OCI-LY7 (cell line): ENCODE results near the gene NOL3. TPM values are rescaled to one million over a fixed set of nuclear protein-coding genes. Genes with fewer than 3 reads are reported as not detected.
A peak's percentile ranks its signal among the peaks of the same experiment; 100 is the strongest.

ENCODE experiments used
- BruUV-seq: library from RNA; stranded (reverse); fragments of 400-500 nt; replicated peaks from 2 replicates; lab custom pipeline; 2021; lab: Mats Ljungman, UMichigan
- CTCF ChIA-PET: fragments of 300-600 bp; sonication (Branson Sonifier 250); formaldehyde crosslinking; loops from one replicate; lab custom pipeline; 2022; ENCODE audit warnings: antibody characterized with exemption; ENCODE audit not compliant: unreplicated experiment; lab: Charles Lee
- POLR2A ChIA-PET: fragments of 300-600 bp; sonication (Branson Sonifier 250); formaldehyde crosslinking; loops from one replicate; lab custom pipeline; 2022; ENCODE audit warnings: antibody characterized with exemption; lab: Charles Lee
- DNase-seq: peaks from one replicate; pipeline ENCODE4 v3.0.0-alpha.2; 2015; ENCODE audit warnings: low spot score
- H2AFZ ChIP-seq: fragments of 200-600 bp; sonication (generic), shearing (Covaris generic); 2 replicates; pipeline ENCODE4 v1.6.1; 2014; ENCODE audit warnings: mild to moderate bottlenecking, antibody characterized with exemption, low read length, moderate library complexity
- H3K27ac ChIP-seq: fragments of 200-600 bp; sonication (generic); 2 replicates; pipeline ENCODE4 v1.5.1; 2014; ENCODE audit warnings: mixed run types, low read depth, mild to moderate bottlenecking, moderate library complexity, low read length, inconsistent platforms; ENCODE audit not compliant: poor library complexity, severe bottlenecking
- H3K36me3 ChIP-seq: fragments of 200-600 bp; sonication (generic); 2 replicates; pipeline ENCODE4 v1.6.1; 2014; ENCODE audit warnings: mild to moderate bottlenecking, antibody characterized with exemption, low read length, moderate library complexity, mixed read lengths; ENCODE audit not compliant: insufficient read depth
- H3K4me1 ChIP-seq: fragments of 200-600 bp; sonication (generic); 2 replicates; pipeline ENCODE4 v1.5.1; 2014; ENCODE audit warnings: mild to moderate bottlenecking, low read length; ENCODE audit not compliant: insufficient read depth, poor library complexity, severe bottlenecking
- H3K4me2 ChIP-seq: fragments of 200-600 bp; sonication (generic); 2 replicates; pipeline ENCODE4 v1.6.1; 2014; ENCODE audit warnings: mild to moderate bottlenecking, low read length
- H3K4me3 ChIP-seq: fragments of 200-600 bp; sonication (generic); 2 replicates; pipeline ENCODE4 v1.5.1; 2014; ENCODE audit warnings: mild to moderate bottlenecking, low read depth, low read length; ENCODE audit not compliant: poor library complexity, severe bottlenecking
- H3K79me2 ChIP-seq: fragments of 200-600 bp; sonication (generic); 2 replicates; pipeline ENCODE4 v1.6.1; 2016; ENCODE audit warnings: low read depth, mild to moderate bottlenecking, low read length, moderate library complexity, mixed read lengths; ENCODE audit not compliant: insufficient read depth
- H3K9me2 ChIP-seq: fragments of 200-600 bp; sonication (generic); 2 replicates; pipeline ENCODE4 v1.6.1; 2016; ENCODE audit warnings: mild to moderate bottlenecking, low read length, mixed read lengths; ENCODE audit not compliant: insufficient read depth
- H3K9me3 ChIP-seq: fragments of 200-600 bp; sonication (generic); 2 replicates; pipeline ENCODE4 v1.6.1; 2014; ENCODE audit warnings: mild to moderate bottlenecking, mixed run types, low read length, mixed read lengths
- H4K20me1 ChIP-seq: fragments of 200-600 bp; sonication (generic); 2 replicates; pipeline ENCODE4 v1.6.1; 2014; ENCODE audit warnings: mild to moderate bottlenecking, antibody characterized with exemption, low read length, moderate library complexity, mixed read lengths; ENCODE audit not compliant: insufficient read depth
- CTCF ChIP-seq: fragments of 200-600 bp; sonication (generic); conservative IDR thresholded peaks from 2 replicates; pipeline ENCODE4 v1.5.1; 2014; ENCODE audit warnings: mild to moderate bottlenecking, antibody characterized with exemption, low read length, moderate library complexity, mixed read lengths
- EZH2phosphoT487 ChIP-seq: fragments of 200-600 bp; sonication (generic); IDR thresholded peaks from 2 replicates; pipeline ENCODE4 v1.6.1; 2018; ENCODE audit warnings: low read depth, borderline replicate concordance, mild to moderate bottlenecking, mixed run types, antibody characterized with exemption, low read length, moderate library complexity, mixed read lengths
- intact Hi-C: fragments of 100-400 bp; cut with micrococcal nuclease; formaldehyde crosslinking; loops from one replicate; pipeline ENCODE4 v1.10.0; 2022; ENCODE audit not compliant: unreplicated experiment
- microRNA-seq: library from miRNA; unstranded; fragments of <30 nt; microRNA quantifications from one replicate; pipeline ENCODE4 v1.2.0, GENCODE V29; 2022; ENCODE audit warnings: borderline replicate concordance
- small RNA-seq: library from RNA; depleted of rRNA; stranded (forward); fragments of <200 nt; gene quantifications from one replicate; pipeline ENCODE3, GENCODE V24; 2014
- total RNA-seq, 2 experiments: library from RNA; depleted of rRNA in 1 of 2; stranded (reverse); fragments of >200 nt in 1 of 2; shearing (Covaris generic) in 1 of 2; gene quantifications; 2 replicates each; pipeline ENCODE4 v1.2.3, GENCODE V29; 2014 to 2022

Gene NOL3
- total RNA-seq, 2 experiments from 2014 or later: 2.2 to 4.4 TPM

DNA sequence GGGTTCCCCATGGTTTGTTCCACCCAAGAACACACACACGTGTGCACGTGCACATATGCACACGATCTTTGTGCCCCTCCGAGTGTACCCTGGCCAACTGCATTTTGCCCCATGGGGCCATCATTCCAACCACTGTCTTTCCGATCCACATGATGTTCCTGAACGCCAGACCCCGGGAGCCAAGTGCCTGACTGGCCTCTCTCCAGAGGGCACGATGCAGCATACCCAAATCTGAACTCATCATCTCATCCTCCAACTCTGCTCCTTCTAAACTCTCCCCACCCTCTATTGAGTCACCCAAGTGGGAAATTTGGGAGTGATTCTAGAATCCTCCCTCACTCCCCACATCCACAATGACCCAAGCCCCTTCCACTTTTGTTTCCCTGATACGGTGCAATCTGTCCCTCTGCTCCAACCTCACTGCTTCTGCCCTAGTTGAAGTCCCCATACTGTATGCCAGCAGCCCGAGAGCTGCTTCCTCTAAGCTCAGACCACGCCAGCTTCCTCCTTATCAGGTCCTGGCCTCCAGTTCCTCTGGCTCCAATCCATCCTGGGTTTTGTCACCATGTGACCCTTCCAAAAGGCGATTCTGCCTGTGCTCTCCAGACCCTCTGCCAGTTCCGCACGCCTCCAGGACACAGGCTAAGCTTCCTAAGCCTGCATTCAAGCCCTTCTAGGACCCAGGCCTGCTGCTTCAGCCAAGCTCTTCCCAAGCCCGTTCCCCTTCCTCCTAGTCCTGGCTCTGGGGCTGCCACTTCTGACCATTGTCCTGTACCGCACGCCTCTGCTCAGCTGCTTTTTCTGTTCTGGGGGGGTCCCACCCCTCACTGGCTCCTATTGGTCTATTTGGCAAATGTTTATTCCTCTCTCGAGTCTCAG, 46.5 kb downstream of the NOL3 start:
- intact Hi-C loops: no loop called here
- DNase-seq: no peak
- ChIA-PET POLR2A (interaction anchor here (0.5 to 1.5 kb wide), 3 partner anchors 10 to 81 kb away, joined by 3 to 5 read pairs (median 3); partner anchors contain the start of gene TMEM208), CTCF (no interaction called here)
- no peaks in the 10 kb centered on the region for H3K79me2 ChIP-seq
- H3K27ac ChIP-seq: no peak overlapping the region
- no peaks in the 10 kb centered on the region for H3K9me2 ChIP-seq
- H3K9me3 ChIP-seq: no peaks in the 10 kb centered on the region
- H3K4me2 ChIP-seq: no peak overlapping the region
- H3K4me1 ChIP-seq: no peaks in the 10 kb centered on the region
- H2AFZ ChIP-seq: no peak overlapping the region
- no TSS peak for BruUV-seq
- no peak for TF ChIP-seq EZH2phosphoT487
- no peak for TF ChIP-seq CTCF
- H3K36me3 ChIP-seq: no peaks in the 10 kb centered on the region
- no peaks in the 10 kb centered on the region for H4K20me1 ChIP-seq
- no peak overlapping the region for H3K4me3 ChIP-seq

- no TSS peak for BruUV-seq
- Histone ChIP-seq H3K27ac (no peak overlapping the region), H4K20me1 (no peaks in the 10 kb centered on the region), H3K9me3 (no peaks in the 10 kb centered on the region), H3K4me3 (no peak overlapping the region), H3K4me2 (no peak overlapping the region), H3K36me3 (peaks cover 10% of the 10 kb centered on the region; the same call in 1 of the 2 replicates), H3K79me2 (peaks cover 13% of the 10 kb centered on the region), H2AFZ (no peak overlapping the region), H3K9me2 (no peaks in the 10 kb centered on the region), H3K4me1 (peaks cover 18% of the 10 kb centered on the region)
- DNase-seq: no peak
- no peak for TF ChIP-seq CTCF
- no peak for TF ChIP-seq EZH2phosphoT487
- POLR2A ChIA-PET: no interaction called here
- intact Hi-C loops: no loop called here
- CTCF ChIA-PET: no interaction called here
Observed at GRCh38 chr16:67223992-67224391, 53.7 kb downstream of the NOL3 start.

Small RNA genes within 50 kb of the gene (microRNA-seq; reads per million reads assigned to microRNA genes)
- gene MIR328: 89.4 reads per million, percentile 56 among the genes with 10 or more reads in this experiment

Small RNA genes within 50 kb of the gene (small RNA-seq; reads per million reads assigned to genes)
- gene MIR328: not detected

Other genes with a start within 250 kb of the NOL3 start
- 0.09 TPM in 1 of 2 replicates, not detected in the other for gene RRAD, start 245.0 kb upstream of the NOL3 start, total RNA-seq (2014; rRNA removed; shearing (Covaris generic))
- gene RRAD, start 245.0 kb upstream of the NOL3 start, total RNA-seq (2022): not detected in 2 replicates
- 132 and 133 TPM in 2 replicates for gene CIAO2B, start 236.1 kb upstream of the NOL3 start, total RNA-seq (2014; rRNA removed; shearing (Covaris generic))
- 76.4 and 78.3 TPM in 2 replicates for gene CIAO2B, start 236.1 kb upstream of the NOL3 start, total RNA-seq (2022)
- 18.5 and 29.6 TPM in 2 replicates for gene CES2, start 235.0 kb upstream of the NOL3 start, total RNA-seq (2014; rRNA removed; shearing (Covaris generic))
- 27.6 and 30.7 TPM in 2 replicates for gene CES2, start 235.0 kb upstream of the NOL3 start, total RNA-seq (2022)
- gene CES3, start 209.3 kb upstream of the NOL3 start, total RNA-seq (2014; rRNA removed; shearing (Covaris generic)): 1.7 and 2.7 TPM in 2 replicates
- 1.4 and 1.9 TPM in 2 replicates for gene CES3, start 209.3 kb upstream of the NOL3 start, total RNA-seq (2022)
- gene CES4A, start 181.9 kb upstream of the NOL3 start, total RNA-seq (2014; rRNA removed; shearing (Covaris generic)): 0.47 and 2.0 TPM in 2 replicates
- 0.38 and 0.41 TPM in 2 replicates for gene CES4A, start 181.9 kb upstream of the NOL3 start, total RNA-seq (2022)
- gene CBFB, start 141.4 kb upstream of the NOL3 start, total RNA-seq (2014; rRNA removed; shearing (Covaris generic)): 93.5 and 187 TPM in 2 replicates
- 151 and 154 TPM in 2 replicates for gene CBFB, start 141.4 kb upstream of the NOL3 start, total RNA-seq (2022)
- gene PHAF1, start 60.6 kb upstream of the NOL3 start, total RNA-seq (2014; rRNA removed; shearing (Covaris generic)): 12.6 and 16.8 TPM in 2 replicates
- gene PHAF1, start 60.6 kb upstream of the NOL3 start, total RNA-seq (2022): 11.8 and 13.9 TPM in 2 replicates
- gene B3GNT9, start 19.5 kb upstream of the NOL3 start, total RNA-seq (2014; rRNA removed; shearing (Covaris generic)): 1.1 and 2.7 TPM in 2 replicates
- 2.7 TPM in 2 replicates for gene B3GNT9, start 19.5 kb upstream of the NOL3 start, total RNA-seq (2022)
- 11.3 and 11.6 TPM in 2 replicates for gene TRADD, start 10.6 kb upstream of the NOL3 start, total RNA-seq (2014; rRNA removed; shearing (Covaris generic))
- 15.4 and 16.7 TPM in 2 replicates for gene TRADD, start 10.6 kb upstream of the NOL3 start, total RNA-seq (2022)
- 5.8 and 7.3 TPM in 2 replicates for gene FBXL8, start 10.6 kb upstream of the NOL3 start, total RNA-seq (2014; rRNA removed; shearing (Covaris generic))
- 10.4 and 12.2 TPM in 2 replicates for gene FBXL8, start 10.6 kb upstream of the NOL3 start, total RNA-seq (2022)
- gene HSF4, start 5.8 kb upstream of the NOL3 start, total RNA-seq (2014; rRNA removed; shearing (Covaris generic)): 8.1 and 12.8 TPM in 2 replicates
- gene HSF4, start 5.8 kb upstream of the NOL3 start, total RNA-seq (2022): 16.2 and 17.0 TPM in 2 replicates
- gene MATCAP1, start 13.4 kb downstream of the NOL3 start, total RNA-seq (2014; rRNA removed; shearing (Covaris generic)): 18.0 and 22.9 TPM in 2 replicates
- 39.6 and 42.3 TPM in 2 replicates for gene MATCAP1, start 13.4 kb downstream of the NOL3 start, total RNA-seq (2022)
- not detected in 2 replicates for gene EXOC3L1, start 19.6 kb downstream of the NOL3 start, total RNA-seq (2014; rRNA removed; shearing (Covaris generic))
- not detected in 2 replicates for gene EXOC3L1, start 19.6 kb downstream of the NOL3 start, total RNA-seq (2022)
- 139 and 157 TPM in 2 replicates for gene E2F4, start 21.6 kb downstream of the NOL3 start, total RNA-seq (2014; rRNA removed; shearing (Covaris generic))
- 108 and 124 TPM in 2 replicates for gene E2F4, start 21.6 kb downstream of the NOL3 start, total RNA-seq (2022)
- gene ELMO3, start 28.6 kb downstream of the NOL3 start, total RNA-seq (2014; rRNA removed; shearing (Covaris generic)): 7.7 and 7.8 TPM in 2 replicates
- 7.6 and 9.0 TPM in 2 replicates for gene ELMO3, start 28.6 kb downstream of the NOL3 start, total RNA-seq (2022)
- gene TMEM208, start 56.6 kb downstream of the NOL3 start, total RNA-seq (2014; rRNA removed; shearing (Covaris generic)): 19.9 and 36.7 TPM in 2 replicates
- gene TMEM208, start 56.6 kb downstream of the NOL3 start, total RNA-seq (2022): 22.5 and 26.4 TPM in 2 replicates
- 16.0 and 16.5 TPM in 2 replicates for gene FHOD1, start 76.9 kb downstream of the NOL3 start, total RNA-seq (2014; rRNA removed; shearing (Covaris generic))
- 44.1 and 55.0 TPM in 2 replicates for gene FHOD1, start 76.9 kb downstream of the NOL3 start, total RNA-seq (2022)
- 0.36 and 2.7 TPM in 2 replicates for gene SLC9A5, start 78.4 kb downstream of the NOL3 start, total RNA-seq (2014; rRNA removed; shearing (Covaris generic))
- 3.6 and 4.2 TPM in 2 replicates for gene SLC9A5, start 78.4 kb downstream of the NOL3 start, total RNA-seq (2022)
- not detected in 2 replicates for gene PLEKHG4, start 109.0 kb downstream of the NOL3 start, total RNA-seq (2014; rRNA removed; shearing (Covaris generic))
- gene PLEKHG4, start 109.0 kb downstream of the NOL3 start, total RNA-seq (2022): 0.51 and 1.3 TPM in 2 replicates
- gene KCTD19, start 156.2 kb downstream of the NOL3 start, total RNA-seq (2014; rRNA removed; shearing (Covaris generic)): not detected in 2 replicates
- 0.17 and 1.4 TPM in 2 replicates for gene KCTD19, start 156.2 kb downstream of the NOL3 start, total RNA-seq (2022)
- not detected in 2 replicates for gene LRRC36, start 156.3 kb downstream of the NOL3 start, total RNA-seq (2014; rRNA removed; shearing (Covaris generic))
- gene LRRC36, start 156.3 kb downstream of the NOL3 start, total RNA-seq (2022): not detected in 2 replicates
- gene TPPP3, start 223.0 kb downstream of the NOL3 start, total RNA-seq (2014; rRNA removed; shearing (Covaris generic)): not detected in 2 replicates
- gene TPPP3, start 223.0 kb downstream of the NOL3 start, total RNA-seq (2022): not detected in 2 replicates
- gene ZDHHC1, start 245.9 kb downstream of the NOL3 start, total RNA-seq (2014; rRNA removed; shearing (Covaris generic)): not detected in 2 replicates
- not detected in 2 replicates for gene ZDHHC1, start 245.9 kb downstream of the NOL3 start, total RNA-seq (2022)